Natural killer cell (primary cell): Measurements from ENCODE around the gene MSI2. TPM values are rescaled to one million over a fixed set of nuclear protein-coding genes. Genes with fewer than 3 reads are reported as not detected.

ENCODE experiments used
- ATAC-seq, 3 donors: fragments of 150-1000 bp in 2 of 3; fragments of 200-7000 bp in 1 of 3; cut with Tn5 transposase; 1 replicate in 1 of 3; 2 replicates in 2 of 3; pipeline ENCODE4 v1.10.0; 2021; ENCODE audit warnings: mild to moderate bottlenecking in 2 of 3, moderate library complexity in 2 of 3
- DNase-seq, 2 donors: peaks; one replicate each; pipeline versions ENCODE4 v3.0.0 to v3.0.0-alpha.2; 2013 to 2021; ENCODE audit warnings: mixed read lengths in 1 of 2
- H3K27ac ChIP-seq: one replicate; pipeline ENCODE4 v1.5.1; 2013; ENCODE audit warnings: mild to moderate bottlenecking, low read length
- H3K27me3 ChIP-seq: one replicate; pipeline ENCODE4 v1.6.1; 2013; ENCODE audit warnings: low read length; ENCODE audit not compliant: control insufficient read depth, insufficient read depth
- H3K36me3 ChIP-seq: one replicate; pipeline ENCODE4 v1.6.1; 2013; ENCODE audit warnings: low read length; ENCODE audit not compliant: control insufficient read depth, insufficient read depth
- H3K4me1 ChIP-seq: one replicate; pipeline ENCODE4 v1.6.1; 2013; ENCODE audit warnings: low read length; ENCODE audit not compliant: control insufficient read depth, insufficient read depth
- H3K4me3 ChIP-seq: one replicate; pipeline ENCODE4 v1.5.1; 2013; ENCODE audit warnings: low read length
- H3K9me3 ChIP-seq: one replicate; pipeline ENCODE4 v1.6.1; 2013; ENCODE audit warnings: low read length; ENCODE audit not compliant: control insufficient read depth, insufficient read depth
- H3K27ac Mint-ChIP-seq, 2 donors: one replicate each; pipeline ENCODE4 v1.8.0; 2022; ENCODE audit warnings: mild to moderate bottlenecking in 2 of 2, mixed read lengths in 2 of 2, moderate library complexity in 1 of 2
- H3K27me3 Mint-ChIP-seq, 2 donors: one replicate each; pipeline ENCODE4 v1.8.0; 2022; ENCODE audit warnings: low read depth in 2 of 2, mixed read lengths in 2 of 2
- H3K36me3 Mint-ChIP-seq: one replicate; pipeline ENCODE4 v1.8.0; 2022; ENCODE audit warnings: mixed read lengths
- H3K4me1 Mint-ChIP-seq, 2 donors: one replicate each; pipeline ENCODE4 v1.8.0; 2022; ENCODE audit warnings: mixed read lengths in 2 of 2
- H3K4me3 Mint-ChIP-seq: one replicate; pipeline ENCODE4 v1.8.0; 2022; ENCODE audit warnings: mild to moderate bottlenecking, moderate library complexity, mixed read lengths
- H3K9me3 Mint-ChIP-seq, 2 donors: one replicate each; pipeline ENCODE4 v1.8.0; 2022; ENCODE audit warnings: mixed read lengths in 2 of 2
- WGBS: methylation state at CpG from one replicate; pipeline ENCODE4 v1.1.7; 2013; ENCODE audit warnings: missing lambda C conversion rate; ENCODE audit not compliant: insufficient coverage; 5-methylcytosine and 5-hydroxymethylcytosine counted together
- intact Hi-C: fragments of 100-400 bp; cut with micrococcal nuclease; formaldehyde crosslinking; loops from one replicate; pipeline ENCODE4 v1.14.2; 2022
- total RNA-seq, 4 donors: library from RNA; stranded (reverse); fragments of 120-200 nt in 1 of 4; gene quantifications; one replicate each; pipeline versions ENCODE4 v1.2.3 to v1.2.4, GENCODE V29; 2013 to 2022
- TF ChIP-seq, protein P1 (sequence below): fragments of 200-600 bp; IDR thresholded peaks from one replicate; pipeline ENCODE4 v1.8.0; 2022; ENCODE audit warnings: antibody characterized with exemption

MSI2 gene
- total RNA-seq, 3 donors from 2014 or later (not counting 1 experiment from before 2014, with no cell fraction given) = 95.5 to 145 (median 96.8) TPM

DNA sequence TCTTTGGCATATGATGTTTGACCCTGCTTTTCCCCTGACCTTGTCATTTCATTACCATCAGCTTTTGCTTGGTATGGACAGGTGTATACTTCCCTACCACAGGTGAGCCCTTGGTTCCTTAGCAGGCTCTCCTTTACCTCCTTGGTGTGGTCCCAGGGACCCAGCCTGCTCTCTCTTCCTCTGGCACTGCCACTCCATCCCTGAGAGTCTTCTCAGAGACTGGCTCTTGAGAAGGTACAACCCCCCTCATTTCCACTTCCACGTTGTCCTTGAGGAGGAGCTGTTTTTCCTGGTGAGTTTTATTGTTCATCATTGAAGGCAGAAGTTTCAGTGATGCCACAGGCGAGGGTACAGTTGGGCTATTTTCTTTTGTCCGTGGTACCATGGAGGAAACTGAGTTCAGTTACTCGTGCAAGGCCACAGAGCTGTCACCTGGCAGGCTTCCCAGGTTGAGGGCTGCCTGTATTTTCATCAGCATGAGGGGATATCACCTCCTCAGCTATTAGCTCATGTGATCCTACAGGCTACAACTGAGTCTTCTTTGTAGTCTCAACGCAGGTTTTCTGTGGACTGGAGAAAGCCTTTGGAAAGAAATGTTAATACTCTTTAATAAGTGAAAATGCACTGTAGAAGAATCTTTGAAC lies 52.3 kb downstream of the MSI2 start:
- Histone ChIP-seq H3K4me3 (no peak overlapping the region), H3K27ac (no peak overlapping the region), H3K4me1 (no peaks in the 10 kb centered on the region), H3K27me3 (no peaks in the 10 kb centered on the region), H3K9me3 (no peaks in the 10 kb centered on the region), H3K36me3 (no peaks in the 10 kb centered on the region)
- peaks cover 20 to 35% of the 10 kb centered on the region in 2 donors for H3K4me1 Mint-ChIP-seq
- ATAC-seq (no peak), DNase-seq (no peak)
- no peak overlapping the region for H3K4me3 Mint-ChIP-seq
- intact Hi-C loops = no loop called here
- no peaks in the 10 kb centered on the region for H3K27me3 Mint-ChIP-seq
- no peak overlapping the region for H3K27ac Mint-ChIP-seq
- no peaks in the 10 kb centered on the region for H3K36me3 Mint-ChIP-seq
- H3K9me3 Mint-ChIP-seq = no peaks in the 10 kb centered on the region
- TF ChIP-seq, protein P1, sequence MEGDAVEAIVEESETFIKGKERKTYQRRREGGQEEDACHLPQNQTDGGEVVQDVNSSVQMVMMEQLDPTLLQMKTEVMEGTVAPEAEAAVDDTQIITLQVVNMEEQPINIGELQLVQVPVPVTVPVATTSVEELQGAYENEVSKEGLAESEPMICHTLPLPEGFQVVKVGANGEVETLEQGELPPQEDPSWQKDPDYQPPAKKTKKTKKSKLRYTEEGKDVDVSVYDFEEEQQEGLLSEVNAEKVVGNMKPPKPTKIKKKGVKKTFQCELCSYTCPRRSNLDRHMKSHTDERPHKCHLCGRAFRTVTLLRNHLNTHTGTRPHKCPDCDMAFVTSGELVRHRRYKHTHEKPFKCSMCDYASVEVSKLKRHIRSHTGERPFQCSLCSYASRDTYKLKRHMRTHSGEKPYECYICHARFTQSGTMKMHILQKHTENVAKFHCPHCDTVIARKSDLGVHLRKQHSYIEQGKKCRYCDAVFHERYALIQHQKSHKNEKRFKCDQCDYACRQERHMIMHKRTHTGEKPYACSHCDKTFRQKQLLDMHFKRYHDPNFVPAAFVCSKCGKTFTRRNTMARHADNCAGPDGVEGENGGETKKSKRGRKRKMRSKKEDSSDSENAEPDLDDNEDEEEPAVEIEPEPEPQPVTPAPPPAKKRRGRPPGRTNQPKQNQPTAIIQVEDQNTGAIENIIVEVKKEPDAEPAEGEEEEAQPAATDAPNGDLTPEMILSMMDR = no peak
- WGBS = 70% methylated on average over 4 of the region's 5 CpGs

DNA sequence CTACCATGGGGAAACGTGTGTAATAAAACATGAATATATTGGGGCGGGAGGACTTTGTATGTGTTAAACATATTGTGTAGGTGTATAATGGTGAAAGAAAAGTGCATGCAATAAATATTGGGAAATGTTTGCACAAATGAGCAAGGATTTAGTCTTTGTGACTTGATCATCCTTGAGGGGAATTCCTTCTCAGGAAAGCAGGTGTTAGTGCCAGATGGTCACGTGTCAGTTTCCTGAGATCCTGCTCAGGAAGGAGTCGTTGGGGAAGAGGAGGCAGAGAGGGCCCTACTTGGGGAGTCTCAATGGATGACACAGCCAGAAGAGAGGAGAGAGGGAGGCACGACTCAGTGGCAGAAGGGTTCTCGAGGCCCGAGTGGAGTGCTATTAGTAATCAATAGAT lies 53.2 kb downstream of the MSI2 start:
- Histone ChIP-seq H3K36me3 (no peaks in the 10 kb centered on the region), H3K27ac (no peak overlapping the region), H3K4me1 (no peaks in the 10 kb centered on the region), H3K27me3 (no peaks in the 10 kb centered on the region), H3K9me3 (no peaks in the 10 kb centered on the region), H3K4me3 (no peak overlapping the region)
- H3K4me3 Mint-ChIP-seq = no peak overlapping the region
- 82% methylated on average over 7 of the region's 7 CpGs for WGBS
- no peak for DNase-seq
- H3K9me3 Mint-ChIP-seq = no peaks in the 10 kb centered on the region
- no peaks in the 10 kb centered on the region for H3K36me3 Mint-ChIP-seq
- peaks cover 20 to 32% of the 10 kb centered on the region in 2 donors for H3K4me1 Mint-ChIP-seq
- TF ChIP-seq, protein P1 = no peak
- ATAC-seq = no peak
- no peaks in the 10 kb centered on the region for H3K27me3 Mint-ChIP-seq
- no peak overlapping the region for H3K27ac Mint-ChIP-seq
- intact Hi-C loops = no loop called here

- H3K27ac Mint-ChIP-seq = no peak overlapping the region
Observed at GRCh38 chr17:57311281-57312216, 55.2 kb downstream of the MSI2 start.

More at GRCh38 chr17:57311281-57312216, 55.2 kb downstream of the MSI2 start:
- no peak overlapping the region for H3K4me3 ChIP-seq
- no peaks in the 10 kb centered on the region for H3K27me3 Mint-ChIP-seq
- no peaks in the 10 kb centered on the region for H3K9me3 ChIP-seq
- DNase-seq (no peak), ATAC-seq (no peak)
- no peak overlapping the region for H3K27ac ChIP-seq
- H3K27me3 ChIP-seq = no peaks in the 10 kb centered on the region
- H3K36me3 ChIP-seq = no peaks in the 10 kb centered on the region
- no peaks in the 10 kb centered on the region for H3K36me3 Mint-ChIP-seq
- no peaks in the 10 kb centered on the region for H3K9me3 Mint-ChIP-seq
- no peaks in the 10 kb centered on the region for H3K4me1 ChIP-seq
- intact Hi-C loops = no loop called here
- H3K4me3 Mint-ChIP-seq = no peak overlapping the region
- H3K4me1 Mint-ChIP-seq = peaks cover 13 to 27% of the 10 kb centered on the region in 2 donors
- TF ChIP-seq, protein P1 = no peak
- WGBS = 90% methylated on average over 10 of the region's 10 CpGs
